GM19467 (cell line): ENCODE measurements around the gene SRGAP3.

Experiments
- ATAC-seq: cut with Tn5 transposase; IDR thresholded peaks from one replicate; pipeline ENCODE4 v1.9.1; 2021; ENCODE audit warnings: mild to moderate bottlenecking, moderate library complexity; ENCODE audit not compliant: unreplicated experiment

Gene SRGAP3

DNA sequence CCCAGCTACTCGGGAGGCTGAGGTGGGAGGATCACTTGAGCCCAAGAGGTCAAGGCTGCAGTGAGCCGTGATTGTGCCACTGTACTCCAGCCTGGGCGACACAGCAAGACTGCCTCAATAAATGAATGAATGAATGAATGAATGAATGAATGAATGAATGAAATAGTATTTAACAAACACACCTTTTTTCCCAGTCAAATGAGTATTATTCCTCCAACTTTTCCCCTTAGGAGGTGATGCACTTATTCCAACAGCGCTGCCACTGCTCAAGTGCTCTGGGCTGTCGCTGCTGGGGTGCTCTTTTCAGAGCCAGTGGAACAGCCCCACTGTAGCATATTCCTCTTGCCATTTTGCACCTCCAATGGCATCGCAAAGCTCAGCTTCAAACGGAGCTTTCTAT, 219.4 kb downstream of the SRGAP3 start:
- no peak for ATAC-seq

DNA sequence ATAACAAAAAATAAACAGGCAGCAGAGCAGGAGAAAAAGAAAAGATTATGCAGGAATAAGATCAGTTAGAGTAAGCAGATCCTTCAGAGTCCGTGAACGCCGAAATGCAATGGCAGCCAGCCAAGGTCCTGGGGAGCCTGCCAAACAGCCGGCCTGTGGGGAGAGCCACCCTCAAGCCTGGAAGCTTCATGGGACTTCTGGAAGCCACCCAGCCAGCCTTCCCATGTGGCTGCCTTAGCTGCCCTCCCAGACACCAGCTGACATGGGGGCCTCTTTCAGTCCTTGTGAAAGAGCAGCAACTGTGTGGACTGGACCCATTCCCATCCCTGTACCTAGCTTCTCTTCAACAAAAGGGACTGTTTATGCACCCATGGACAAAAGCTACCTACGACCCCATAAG, 221.3 kb downstream of the SRGAP3 start:
- ATAC-seq: no peak

DNA sequence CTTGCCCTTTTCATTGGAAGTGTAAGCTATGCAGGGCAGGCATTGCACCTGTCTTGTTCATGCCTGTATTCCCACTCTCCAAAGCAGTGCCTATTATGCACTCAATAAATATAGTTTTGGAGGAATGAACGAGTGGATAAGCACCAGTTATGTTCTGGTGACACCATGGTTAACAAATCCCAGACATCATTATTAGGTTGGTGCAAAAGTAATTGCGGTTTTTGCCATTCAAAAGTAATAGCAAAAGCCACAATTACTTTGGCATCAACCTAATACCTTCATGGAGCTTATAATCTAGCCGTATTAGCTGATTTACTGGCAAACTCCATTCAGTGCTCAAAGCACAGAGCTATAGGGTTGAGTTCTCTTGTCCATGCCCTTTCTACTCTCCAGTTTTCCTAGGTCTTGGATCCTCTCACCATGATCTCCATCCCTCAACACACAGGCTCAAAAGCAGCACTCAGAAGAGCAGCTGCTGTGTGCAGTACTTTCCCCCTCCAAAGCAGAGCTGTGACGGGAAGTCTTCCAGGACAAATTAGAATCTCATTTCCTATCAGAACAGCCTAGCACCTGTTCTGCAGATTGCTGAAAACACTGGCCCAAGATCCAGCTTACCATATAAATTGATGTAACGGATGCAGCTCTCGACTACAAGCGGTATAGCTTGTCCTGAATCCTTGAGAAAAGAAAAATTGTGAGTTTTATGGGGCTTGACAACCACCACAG, 223.0 kb downstream of the SRGAP3 start:
- no peak for ATAC-seq

DNA sequence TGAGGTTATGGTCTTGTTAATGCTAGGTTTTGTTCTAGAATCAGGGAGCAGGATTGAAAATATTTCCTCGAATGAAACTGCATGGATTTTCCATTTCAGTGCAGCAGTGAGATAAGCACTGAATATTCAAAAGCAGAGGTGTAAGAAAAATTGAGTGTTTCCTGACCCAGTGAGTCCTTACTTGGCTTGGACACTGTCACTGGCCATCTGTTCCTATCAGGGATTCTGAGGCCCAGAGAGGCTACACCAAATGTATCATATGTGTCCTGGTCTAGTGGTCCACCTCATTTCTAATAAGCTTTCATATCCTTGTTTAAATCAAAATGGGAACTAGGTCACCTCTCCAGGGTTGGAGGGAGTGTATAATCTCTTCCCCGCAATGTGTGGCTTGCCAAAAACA, 225.1 kb downstream of the SRGAP3 start:
- ATAC-seq: no peak

DNA sequence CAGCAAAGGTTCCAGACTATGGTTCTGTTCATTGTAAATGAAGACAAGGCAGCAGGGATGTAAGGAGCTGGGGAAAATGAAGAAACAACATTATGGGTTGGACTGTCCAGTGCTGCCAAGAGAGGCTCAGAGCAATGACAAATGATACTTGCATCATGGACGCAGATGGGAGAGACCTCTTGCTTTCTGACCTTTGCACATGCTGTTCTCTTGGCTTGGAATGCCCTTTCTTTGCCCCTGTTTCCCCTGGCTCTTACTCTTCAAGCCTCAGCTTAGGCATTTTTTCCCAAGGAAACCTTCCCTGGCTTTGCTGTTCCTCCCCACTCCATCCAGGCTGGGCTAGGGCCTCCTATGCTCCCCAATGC, 226.2 kb downstream of the SRGAP3 start:
- ATAC-seq: no peak

DNA sequence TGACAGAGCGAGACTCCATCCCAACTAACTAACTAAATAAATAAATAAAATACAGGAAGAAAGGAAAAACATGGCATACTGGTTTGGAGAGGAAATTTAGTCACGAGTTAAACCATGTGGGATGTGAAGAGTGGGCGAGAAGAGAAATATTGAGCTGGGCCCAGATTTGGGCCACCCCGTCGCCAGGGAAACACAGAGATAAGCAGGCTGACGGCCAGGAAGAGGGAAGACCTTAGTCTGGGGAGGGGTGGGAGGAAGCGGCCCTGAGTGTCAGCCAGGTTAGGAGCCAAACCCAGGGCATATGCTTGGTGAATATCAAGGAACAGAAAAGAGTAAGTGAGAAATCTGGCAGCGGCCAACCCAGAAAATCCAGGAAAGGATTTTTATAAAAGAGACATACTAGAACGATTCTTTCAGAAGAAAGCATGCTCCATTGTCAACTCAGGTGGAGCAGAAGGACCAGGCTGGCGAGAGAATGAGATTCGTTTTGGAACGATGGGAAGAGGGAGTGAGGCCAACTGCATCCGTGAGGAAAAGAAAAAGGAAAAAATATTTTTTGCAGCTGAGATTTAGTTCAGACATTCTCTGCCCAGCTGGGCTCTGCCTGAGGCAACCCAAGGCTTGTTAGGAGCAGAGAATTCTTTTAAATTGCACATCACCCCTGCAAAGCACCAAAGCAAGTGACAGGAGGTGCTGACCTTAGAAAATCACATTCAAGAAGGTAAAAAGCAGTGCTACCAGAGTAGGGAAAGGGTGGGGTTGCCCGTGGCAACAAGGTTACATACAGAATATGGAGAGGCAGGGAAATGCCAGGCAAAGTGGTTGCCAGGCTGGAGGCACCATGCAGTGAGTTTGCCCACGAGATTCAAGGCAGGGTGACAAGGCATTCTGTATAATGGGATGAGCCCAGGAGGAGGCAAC, 226.9 kb downstream of the SRGAP3 start:
- no peak for ATAC-seq

DNA sequence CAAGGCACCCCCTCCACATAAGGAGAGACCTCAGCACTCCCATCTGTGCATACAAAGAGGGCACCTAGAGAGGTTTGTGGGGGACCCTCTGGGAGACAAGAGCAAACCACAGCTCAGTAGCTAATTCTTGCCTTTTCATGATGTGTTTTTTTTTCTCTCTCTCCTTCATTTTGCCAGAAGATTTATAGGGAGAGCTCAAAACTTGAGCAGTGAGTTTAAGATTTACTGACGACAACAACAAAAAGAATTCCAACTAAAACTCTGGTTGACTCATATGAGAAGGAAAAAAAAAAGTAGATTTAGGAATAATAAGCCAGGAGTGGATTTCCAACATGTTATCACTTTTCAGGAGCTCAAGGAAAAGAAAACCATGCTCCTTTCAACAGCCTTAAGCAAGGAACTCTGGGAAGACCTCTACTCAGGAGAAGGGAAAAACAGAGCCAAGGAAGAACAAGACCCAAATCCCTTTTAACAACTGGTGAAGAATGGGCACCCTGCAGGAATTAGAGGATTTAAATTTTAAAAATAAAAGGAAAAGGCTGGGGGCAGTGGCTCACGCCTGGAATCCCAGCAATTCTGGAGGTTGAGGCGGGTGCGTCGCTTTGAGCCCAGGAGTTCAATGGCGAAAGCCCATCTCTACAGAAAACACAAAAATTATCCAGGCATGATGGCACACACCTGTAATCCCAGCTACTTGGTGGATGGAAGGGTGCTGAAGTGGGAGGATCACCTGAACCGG, 228.0 kb downstream of the SRGAP3 start:
- no peak for ATAC-seq

DNA sequence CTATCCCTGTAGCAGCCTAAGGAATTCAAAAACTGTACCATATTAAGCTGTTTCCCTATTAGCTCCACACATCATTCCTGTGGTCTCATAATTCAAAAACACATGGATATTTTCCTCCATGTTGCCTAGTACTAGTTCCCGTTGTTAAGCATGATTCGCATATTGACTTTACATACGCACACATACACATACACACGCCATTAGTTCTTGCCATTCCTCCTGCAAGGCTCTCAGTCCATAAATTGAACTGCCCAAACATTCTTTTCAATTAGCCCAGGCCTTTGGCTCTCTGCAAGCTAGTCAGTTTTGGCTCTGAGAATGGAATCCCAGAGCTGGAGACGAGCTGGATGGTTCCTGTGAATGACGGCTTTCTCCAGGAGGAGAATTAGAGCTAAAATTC, 229.0 kb downstream of the SRGAP3 start:
- no peak for ATAC-seq

DNA sequence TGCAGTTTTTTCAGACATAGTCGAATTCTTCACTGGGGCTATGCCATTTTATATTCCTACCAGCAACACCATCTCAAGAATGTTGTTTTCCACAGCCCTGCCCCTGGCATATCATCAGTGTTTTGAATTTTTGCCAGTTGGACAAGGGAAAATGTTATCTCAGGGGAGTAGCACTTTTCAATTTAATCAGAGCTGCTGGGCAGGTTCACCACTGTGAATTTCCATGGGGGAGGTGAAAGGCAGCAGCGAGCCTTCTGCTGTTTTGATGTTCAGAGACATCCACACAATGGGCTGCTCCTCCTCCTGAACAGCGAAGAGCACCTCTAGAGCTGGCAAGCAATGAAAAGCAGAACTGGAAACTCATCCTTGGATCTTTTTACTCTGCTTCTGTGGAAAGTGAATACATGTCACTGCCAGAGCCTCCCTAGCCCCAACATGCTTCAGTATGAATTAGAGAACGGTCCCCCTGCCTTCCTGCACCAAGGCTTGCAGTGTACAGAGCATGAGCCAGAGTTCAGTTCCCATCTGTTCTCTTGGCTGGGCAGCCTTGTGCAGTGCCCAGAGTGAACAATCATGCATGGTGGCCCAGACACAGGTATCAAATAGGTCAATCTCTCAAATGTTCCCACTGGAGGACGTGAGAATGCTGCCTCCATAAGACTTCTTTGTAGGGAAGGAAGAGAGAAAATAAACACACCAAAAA, 230.0 kb downstream of the SRGAP3 start:
- no peak for ATAC-seq

DNA sequence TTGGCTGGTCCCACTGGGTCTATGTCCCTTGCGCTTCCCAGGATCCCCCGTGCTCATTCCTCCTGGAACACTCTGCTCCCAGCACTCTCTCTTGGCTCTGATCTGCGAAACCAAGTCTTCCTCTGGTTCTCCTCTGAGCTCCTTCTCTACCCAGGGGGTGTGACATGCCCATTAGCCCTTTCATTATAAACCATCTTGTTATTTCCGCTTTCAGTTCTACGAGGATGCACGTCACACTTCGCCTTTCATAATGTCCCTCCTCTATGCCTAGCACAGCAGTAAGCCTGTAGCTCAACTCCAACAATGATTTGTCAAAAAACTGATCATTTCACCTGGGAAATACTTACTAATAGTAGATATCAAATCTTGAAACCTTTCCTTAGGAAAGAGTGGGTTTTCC, 234.2 kb downstream of the SRGAP3 start:
- no peak for ATAC-seq

DNA sequence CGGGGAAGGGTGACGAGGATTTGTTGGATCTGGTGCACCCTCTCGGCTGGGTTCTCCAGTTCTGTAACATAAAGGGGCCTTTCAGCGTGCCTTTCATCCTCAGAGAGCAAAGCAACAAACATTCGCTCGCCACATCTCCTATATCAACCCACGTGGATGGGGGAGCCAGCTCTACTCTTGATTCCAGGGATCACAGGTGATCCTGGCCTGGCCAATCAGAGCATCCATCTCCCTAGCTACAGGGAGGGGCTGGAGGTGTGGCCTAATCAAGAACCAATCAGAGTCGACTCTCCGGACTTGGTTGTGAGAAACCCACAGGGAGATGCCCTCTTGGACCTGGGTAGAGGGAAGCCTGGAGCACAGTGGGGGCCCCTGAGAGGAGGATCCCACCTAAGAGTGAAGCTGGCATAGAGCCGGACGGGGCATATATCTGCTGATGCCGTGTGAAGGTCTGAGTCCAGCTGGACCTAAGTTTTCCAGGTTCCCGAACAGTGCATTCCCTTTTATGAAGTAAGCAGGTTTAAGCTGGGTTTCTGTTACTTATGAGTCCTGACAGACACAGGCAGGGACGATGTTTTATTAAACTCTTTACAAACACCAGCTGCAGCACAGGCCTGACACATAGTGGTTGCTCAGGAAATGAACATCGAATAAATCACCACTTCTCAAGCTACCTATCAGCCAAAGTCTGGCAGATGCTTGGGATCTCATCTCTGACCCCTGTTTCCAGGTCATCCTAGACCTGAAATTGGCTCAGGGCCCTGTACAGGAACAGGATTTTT, 235.5 kb downstream of the SRGAP3 start:
- no peak for ATAC-seq

DNA sequence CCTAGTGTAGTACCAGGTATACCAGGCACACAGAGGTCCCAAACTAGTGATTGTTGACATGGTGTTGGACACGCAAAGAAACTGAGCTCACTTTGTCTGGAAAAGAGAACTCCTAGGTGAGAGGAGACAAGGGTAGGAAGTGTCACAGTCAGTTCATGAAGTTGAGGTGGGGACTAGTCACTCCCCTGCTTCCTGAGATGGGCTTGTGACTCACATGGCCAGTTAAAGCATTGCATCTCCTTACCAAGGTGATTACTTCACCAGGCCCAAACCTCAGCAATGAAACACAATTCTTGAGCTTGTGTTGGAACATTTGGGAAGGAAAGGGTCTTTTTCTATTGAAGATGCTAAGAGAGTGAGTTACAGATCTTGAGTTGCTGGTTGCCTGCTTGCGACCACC, 236.9 kb downstream of the SRGAP3 start:
- no peak for ATAC-seq

DNA sequence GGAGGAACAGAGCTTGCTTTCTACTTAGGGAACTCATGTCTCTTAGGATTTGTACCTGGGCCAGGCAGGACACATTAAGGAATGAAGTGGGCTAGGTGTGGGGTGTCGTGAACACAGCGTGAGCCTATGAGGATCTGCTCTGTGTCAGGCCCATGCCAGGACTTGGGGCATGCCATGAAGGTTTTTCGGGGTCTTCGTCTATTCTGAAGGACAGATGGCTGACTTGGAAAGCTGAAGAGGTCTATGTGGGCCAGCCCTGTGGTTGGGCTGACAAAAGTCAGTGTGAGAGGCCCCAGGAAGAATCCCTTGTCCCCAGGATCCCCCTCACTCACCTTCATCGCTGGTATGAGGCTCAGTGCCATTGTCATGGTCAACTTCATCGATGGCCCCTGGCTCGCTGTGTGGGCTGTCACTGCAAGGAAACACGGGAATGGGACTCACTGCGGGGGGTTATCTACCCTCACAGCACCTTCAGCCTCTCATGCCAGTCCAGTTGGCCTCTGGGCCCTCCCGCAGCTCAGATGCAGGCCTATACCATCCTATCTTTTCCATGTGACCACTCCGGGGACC, 239.4 kb downstream of the SRGAP3 start:
- no peak for ATAC-seq

DNA sequence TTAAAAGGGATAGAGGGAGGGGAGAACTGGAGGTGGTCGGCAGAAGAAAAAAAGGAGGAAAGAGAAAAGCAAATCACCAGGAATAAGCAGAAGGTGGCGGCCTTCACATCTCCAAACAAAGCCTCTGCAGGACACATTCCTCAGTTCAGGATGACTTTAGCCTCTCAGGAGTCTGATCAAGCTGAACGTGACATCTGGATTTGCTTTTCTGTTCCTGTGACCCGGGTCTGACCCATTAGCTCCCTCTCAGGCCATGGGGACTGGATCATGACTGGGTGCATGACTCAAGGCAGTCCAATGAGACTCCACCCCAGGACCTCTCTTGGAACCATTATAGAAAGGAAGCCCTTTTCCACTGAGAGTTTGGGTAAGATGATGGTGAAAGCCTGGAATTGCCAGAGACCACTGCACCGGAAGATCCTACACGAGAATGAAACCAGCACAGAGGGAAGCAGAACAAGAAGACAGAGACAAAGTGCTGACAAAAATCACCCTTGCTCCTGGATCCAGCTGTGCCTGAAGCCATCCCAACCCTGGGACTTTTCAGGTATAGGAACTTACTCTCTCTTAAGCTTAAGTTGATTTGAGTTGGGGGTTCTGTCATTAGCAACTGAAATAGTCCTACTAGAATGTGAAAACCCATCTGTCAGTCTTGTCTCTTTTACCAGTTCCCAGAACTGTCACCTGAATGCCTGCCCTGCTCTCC, 240.7 kb downstream of the SRGAP3 start:
- ATAC-seq: no peak

DNA sequence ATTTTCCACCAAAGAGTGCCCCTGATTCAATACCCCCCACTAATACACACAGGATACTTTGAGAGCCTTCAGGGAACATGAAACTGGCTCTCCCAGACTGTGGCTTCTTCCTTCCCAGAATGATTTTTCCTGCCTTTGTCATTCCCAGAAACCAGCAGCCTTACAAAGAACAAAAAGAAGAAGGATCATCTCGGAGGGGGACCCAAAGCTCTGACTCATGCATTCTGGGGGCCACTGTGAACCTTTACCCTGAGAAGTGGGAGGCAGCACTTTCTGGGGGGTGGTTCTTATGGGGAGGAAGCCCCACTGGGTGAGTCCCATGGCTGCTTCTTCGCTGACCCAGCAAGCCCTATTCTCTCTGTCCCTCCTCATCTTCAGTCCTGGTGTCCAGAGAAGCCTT, 241.5 kb downstream of the SRGAP3 start:
- ATAC-seq: no peak

DNA sequence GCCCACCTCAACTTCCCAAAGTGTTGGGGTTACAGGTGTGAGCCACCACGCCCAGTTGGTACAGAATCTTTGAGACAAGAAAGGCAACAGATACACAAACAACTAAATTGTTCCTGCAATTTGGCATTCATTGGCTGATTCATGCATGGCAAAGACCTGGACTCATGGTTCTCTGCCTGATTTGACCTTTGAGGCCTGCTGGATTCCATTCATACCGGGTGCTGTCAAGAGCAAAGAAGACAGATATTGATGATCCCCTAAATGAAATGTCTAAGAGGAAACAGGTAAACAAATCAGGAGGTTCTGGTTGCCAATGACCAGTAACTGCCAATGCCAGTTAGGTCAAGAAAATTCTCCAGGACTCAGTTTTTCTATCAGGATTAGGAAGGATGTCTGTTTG, 242.2 kb downstream of the SRGAP3 start:
- ATAC-seq: no peak

DNA sequence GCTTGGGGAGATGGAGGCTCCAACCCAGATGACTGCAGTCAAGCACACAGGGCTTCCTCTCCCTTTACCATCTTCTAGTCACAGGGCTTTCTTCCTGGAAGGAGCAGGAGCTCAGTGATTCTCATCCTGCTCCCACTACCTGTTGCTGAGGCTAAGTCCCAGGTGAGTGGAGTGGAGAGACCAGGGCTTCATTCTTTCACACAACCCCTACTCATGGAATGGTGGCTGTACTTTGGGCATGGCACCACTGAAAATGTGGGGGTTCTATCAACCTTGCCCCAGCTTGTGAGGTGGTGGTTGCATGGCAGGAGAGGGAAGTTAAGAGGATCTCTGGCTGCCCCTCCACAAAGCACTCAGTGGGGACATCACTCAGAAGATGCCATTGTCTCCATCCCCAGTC, 249.4 kb downstream of the SRGAP3 start:
- ATAC-seq: no peak

DNA sequence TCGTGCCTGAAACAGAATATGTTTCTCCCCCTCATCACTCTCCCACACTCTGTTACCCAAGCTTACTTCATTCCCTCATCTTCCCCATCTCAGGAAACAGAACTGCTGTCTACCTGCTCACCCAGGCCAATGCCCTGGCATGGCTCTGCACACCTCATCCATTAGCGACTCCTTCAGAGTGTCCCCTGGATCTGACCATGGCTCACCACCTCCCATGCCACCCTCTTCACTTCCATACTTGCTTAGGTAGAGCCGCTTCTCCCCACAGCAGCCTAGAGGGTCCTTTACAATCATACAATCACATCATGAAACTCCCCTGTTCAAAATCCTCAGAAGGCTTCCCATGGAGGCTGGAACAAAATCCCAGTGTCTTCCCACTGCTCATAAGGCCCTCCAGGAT, 252.3 kb downstream of the SRGAP3 start:
- ATAC-seq: no peak

DNA sequence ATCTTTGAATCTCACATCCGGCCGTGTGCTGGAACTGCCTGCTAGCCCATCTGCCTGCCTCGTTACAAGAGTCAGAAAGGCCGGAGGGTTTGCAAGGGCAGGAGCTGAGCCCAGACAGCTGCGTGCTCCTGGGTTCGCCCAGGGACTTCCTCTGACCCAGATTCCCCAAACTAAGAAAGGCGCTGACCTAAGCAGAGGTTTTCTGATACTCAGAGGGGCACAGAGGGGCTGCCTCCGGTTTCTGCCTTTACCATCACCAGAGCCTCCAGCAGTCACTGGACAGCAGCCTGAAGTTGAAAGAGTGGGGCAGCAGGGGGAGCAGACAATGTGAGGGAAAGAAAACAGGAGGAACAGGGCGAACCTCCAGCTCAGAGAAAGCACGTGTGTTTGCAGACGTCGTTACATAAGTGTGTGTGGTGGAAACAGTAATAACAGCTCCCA, 252.7 kb downstream of the SRGAP3 start:
- ATAC-seq: no peak
